GM10266 (cell line): Measurements from ENCODE around the gene ACAT1.
A peak's percentile ranks its signal among the peaks of the same experiment; 100 is the strongest.
"Not testable (repeated sequence)": the region's sequence is repeated elsewhere in the genome, so short reads cannot be mapped to it uniquely, and the experiment has no call there.

ENCODE experiments used
- DNase-seq: peaks from one replicate; pipeline ENCODE4 v3.0.0; 2012; ENCODE audit errors: extremely low spot score
- TF ChIP-seq, protein P1 (sequence below): IDR thresholded peaks from 2 replicates; pipeline ENCODE4 v1.5.1; 2012; ENCODE audit warnings: mild to moderate bottlenecking, low read depth; ENCODE audit not compliant: control insufficient read depth, insufficient read depth; ENCODE audit errors: missing control alignments

The ACAT1 gene

DNA sequence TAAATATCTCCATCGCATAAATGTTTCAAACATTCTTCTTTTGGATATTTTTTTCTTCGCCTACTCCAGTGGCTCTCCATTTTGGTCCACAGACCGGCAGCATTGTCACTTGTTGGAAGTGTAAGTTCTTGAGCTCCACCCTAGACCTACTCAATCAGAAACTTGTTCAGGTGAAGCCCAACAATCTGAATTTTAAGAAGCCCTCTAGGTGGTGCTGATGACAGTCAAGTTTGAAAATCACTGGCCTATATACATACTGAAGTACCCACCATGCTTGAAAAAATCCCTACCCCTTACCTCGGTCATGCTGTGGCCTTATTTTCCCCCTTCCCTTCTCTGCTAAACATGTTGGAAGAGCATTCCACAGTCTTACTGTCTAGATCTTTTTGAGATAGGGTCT is 10.2 kb upstream of the ACAT1 start:
- DNase-seq: no peak
- TF ChIP-seq, protein P1, sequence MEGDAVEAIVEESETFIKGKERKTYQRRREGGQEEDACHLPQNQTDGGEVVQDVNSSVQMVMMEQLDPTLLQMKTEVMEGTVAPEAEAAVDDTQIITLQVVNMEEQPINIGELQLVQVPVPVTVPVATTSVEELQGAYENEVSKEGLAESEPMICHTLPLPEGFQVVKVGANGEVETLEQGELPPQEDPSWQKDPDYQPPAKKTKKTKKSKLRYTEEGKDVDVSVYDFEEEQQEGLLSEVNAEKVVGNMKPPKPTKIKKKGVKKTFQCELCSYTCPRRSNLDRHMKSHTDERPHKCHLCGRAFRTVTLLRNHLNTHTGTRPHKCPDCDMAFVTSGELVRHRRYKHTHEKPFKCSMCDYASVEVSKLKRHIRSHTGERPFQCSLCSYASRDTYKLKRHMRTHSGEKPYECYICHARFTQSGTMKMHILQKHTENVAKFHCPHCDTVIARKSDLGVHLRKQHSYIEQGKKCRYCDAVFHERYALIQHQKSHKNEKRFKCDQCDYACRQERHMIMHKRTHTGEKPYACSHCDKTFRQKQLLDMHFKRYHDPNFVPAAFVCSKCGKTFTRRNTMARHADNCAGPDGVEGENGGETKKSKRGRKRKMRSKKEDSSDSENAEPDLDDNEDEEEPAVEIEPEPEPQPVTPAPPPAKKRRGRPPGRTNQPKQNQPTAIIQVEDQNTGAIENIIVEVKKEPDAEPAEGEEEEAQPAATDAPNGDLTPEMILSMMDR: no peak

DNA sequence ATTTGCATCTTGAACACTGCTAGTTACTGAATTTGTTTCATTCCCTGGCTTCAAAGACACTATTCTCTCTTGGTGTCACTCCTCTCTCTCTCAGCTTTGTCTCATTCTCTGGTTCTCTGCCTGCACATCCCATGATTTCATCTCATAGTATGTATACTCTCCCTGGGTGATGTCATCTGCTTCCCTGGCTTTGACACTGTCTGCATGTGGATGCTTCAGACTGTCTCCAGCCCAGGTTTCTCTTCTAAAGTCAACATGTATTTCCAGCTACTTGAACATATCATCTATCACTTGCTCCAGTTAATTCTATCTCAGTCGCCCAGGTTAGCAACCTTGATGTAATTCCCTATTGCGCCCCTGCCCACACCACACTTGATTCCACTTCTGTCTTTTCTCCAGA is 9.3 kb upstream of the ACAT1 start:
- TF ChIP-seq, protein P1: no peak
- DNase-seq: no peak

DNA sequence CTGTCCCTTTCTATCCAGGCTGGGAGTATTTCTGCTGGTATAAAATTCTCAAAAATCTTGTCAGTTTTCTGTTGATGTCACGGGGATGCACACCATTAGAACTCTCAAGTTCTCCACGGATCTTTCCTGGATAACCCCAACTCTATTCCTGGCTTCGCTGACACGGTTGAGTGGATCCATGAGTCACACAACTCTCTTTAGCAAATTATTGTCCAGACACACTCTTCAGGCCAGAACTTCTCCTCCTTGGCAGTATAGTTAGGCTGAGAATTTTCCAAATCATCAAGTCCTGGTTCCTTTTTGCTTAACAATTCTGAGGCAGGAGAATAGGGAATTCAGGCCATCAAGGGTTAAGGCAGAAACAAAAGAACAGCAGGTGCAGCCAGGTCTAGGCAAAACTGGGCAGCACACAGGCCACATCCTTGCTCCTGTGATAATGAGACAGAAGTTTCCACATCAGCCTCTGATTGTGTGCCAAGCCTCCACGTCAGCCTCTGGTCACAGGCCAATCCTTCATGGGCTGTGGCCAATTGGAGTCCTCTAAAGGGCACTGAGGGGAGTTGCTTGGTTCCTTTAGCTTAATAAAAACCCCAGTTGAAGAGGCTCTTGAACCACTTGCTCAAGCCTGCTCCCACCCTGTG is 5.7 kb upstream of the ACAT1 start:
- TF ChIP-seq, protein P1: no peak
- no peak for DNase-seq

DNA sequence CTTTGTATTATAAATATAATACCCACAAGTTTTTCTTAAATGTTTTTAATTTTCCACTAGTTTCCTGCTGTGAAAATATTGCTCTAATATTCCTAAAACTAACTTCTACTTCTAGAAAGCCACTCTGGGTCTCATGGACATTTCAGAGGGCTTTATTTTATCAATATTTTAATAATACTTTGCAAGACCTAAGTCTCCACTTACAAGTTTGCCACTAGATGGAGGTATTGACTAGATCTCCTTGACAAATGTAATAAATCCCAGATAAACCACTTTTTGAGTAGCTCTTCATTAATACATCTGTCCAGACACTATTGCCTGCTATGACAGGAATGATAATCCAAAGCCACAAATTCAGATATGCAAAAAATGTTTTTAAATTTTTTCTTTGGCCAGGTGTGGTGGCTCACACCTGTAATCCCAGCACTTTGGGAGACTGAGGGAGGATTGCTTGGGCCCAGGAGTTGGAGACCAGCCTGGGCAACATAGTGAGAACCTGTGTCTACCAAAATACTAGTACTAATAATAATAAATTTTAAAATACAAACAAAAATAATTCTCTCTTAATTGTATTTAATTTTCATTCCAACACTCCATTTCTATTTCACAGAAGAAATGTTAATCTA is 3.5 kb upstream of the ACAT1 start:
- DNase-seq: peak; percentile 53

DNA sequence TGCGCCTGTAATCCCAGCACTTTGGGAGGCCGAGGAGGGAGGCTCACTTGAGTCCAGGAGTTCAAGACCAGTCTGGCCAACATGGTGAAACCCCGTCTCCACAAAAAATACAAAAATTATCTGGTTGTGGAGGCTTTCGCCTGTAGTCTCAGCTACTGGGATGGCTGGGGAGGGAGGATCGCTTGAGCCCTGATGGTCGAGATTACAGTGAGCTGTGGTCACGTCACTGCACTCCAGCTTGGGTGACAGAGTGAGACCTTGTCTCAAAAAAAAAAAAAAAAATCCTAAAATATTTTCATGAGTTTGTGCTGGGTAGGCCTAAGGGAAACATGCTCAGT is 462 bp upstream of the ACAT1 start:
- not testable (repeated sequence) for DNase-seq

More for the DNA sequence above, 3.5 kb upstream of the ACAT1 start:
- TF ChIP-seq, protein P1: peak; percentile 50

DNA sequence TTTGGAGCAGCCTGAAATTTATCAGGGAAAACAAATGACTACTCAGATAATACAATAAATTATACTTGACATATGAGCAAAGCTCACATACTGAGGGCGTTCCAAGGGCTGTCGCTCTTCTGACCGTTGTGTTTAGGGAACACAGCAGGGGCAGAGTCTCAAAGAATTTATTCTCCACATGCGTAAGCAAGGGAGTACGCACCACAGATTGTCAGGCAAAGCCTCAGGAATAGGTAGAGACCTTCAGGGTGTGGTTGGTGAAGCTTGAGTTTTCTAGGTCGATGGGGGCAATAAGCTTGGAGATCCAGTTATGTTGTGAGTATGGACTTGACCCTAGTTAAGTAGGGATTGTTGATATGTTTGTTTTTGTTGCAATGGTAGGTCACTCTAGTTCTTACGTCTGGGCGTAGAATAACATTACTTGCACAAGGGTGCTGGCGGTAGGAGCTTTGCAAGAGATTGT is 830 bp downstream of the ACAT1 start:
- TF ChIP-seq, protein P1: no peak
- no peak for DNase-seq

DNA sequence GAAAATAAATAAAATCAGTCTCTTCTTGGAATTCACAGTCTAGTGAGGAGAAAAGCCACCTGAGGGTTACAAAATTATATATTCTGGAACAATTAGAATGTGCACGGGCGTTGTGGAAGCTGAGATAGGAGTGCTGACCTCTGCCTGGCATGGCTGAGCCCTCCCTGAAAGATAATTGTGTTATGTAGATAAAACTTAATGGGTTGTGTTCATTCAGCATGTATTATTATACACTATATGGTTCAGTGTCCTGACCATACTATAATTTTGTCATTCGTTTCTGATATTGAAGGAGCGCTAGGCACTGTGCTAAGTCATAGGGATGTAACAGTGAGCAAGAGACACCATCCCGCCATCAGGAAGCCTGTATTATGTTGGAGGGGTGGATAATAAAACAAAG is 3.7 kb downstream of the ACAT1 start:
- no peak for DNase-seq
- TF ChIP-seq, protein P1: no peak

DNA sequence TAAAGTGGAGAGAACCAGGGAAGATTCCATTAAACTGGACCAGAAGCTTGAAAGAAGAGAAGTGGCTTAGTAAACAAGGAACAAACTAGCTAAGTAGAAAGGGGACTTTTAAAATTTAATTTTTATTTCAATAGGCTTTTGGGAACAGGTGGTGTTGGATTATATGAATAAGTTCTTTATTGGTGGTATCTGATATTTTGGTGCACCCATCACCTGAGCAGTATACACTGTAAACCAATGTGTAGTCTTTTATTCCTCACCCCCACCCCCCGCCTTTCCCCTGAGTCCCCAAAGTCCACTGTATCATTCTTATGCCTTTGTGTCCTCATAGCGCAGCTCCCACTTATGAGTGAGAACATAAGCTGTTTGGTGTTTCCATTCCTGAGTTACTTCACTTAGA is 7.4 kb downstream of the ACAT1 start:
- no peak for DNase-seq
- TF ChIP-seq, protein P1: no peak
